Left hindlimb (tissue), 1 donor: ENCODE measurements around the gene NTHL1.

Experiments
- DNase-seq: peaks from one replicate; pipeline ENCODE4 v3.0.0-alpha.2; 2018

Gene NTHL1

GRCh38 chr16:2062801-2063200, 15.2 kb upstream of the NTHL1 start:
- peak; percentile 25 for DNase-seq

- DNase-seq: no peak
Observed at GRCh38 chr16:2061526-2061925, 13.9 kb upstream of the NTHL1 start.

- no peak for DNase-seq
Observed at GRCh38 chr16:2061023-2061422, 13.4 kb upstream of the NTHL1 start.

- no peak for DNase-seq
Observed at GRCh38 chr16:2060346-2060745, 12.7 kb upstream of the NTHL1 start.

- DNase-seq: no peak
Observed at GRCh38 chr16:2058872-2059271, 11.2 kb upstream of the NTHL1 start.

GRCh38 chr16:2058420-2058819, 10.8 kb upstream of the NTHL1 start:
- DNase-seq: no peak

- DNase-seq: no peak
Observed at GRCh38 chr16:2057438-2057837, 9.8 kb upstream of the NTHL1 start.

GRCh38 chr16:2056681-2057407, 9.2 kb upstream of the NTHL1 start:
- no peak for DNase-seq

GRCh38 chr16:2056077-2056476, 8.4 kb upstream of the NTHL1 start:
- DNase-seq: no peak

GRCh38 chr16:2054543-2055245, 7.1 kb upstream of the NTHL1 start:
- DNase-seq: no peak

- no peak for DNase-seq
Observed at GRCh38 chr16:2053897-2054296, 6.3 kb upstream of the NTHL1 start.

GRCh38 chr16:2053211-2053610, 5.6 kb upstream of the NTHL1 start:
- DNase-seq: no peak

GRCh38 chr16:2048116-2048543, 496 bp upstream of the NTHL1 start:
- no peak for DNase-seq

- no peak for DNase-seq
Observed at GRCh38 chr16:2046893-2047329, 723 bp downstream of the NTHL1 start.

GRCh38 chr16:2045965-2046892, 1.4 kb downstream of the NTHL1 start:
- DNase-seq: no peak

GRCh38 chr16:2044541-2044940, 3.1 kb downstream of the NTHL1 start:
- no peak for DNase-seq

GRCh38 chr16:2043667-2044451, 3.8 kb downstream of the NTHL1 start:
- no peak for DNase-seq

GRCh38 chr16:2042986-2043666, 4.5 kb downstream of the NTHL1 start:
- no peak for DNase-seq

GRCh38 chr16:2042171-2042985, 5.3 kb downstream of the NTHL1 start:
- DNase-seq: no peak

- DNase-seq: peak; percentile 69
Observed at GRCh38 chr16:2040787-2041522, 6.7 kb downstream of the NTHL1 start.
